DOHH2 (cell line): ENCODE results near the gene HHAT.

ENCODE experiments used
- H3F3A ChIP-seq: fragments of 200-600 bp; sonication (generic), shearing (Covaris generic); 2 replicates; pipeline ENCODE4 v1.6.0; 2016; ENCODE audit warnings: antibody characterized with exemption, mild to moderate bottlenecking; ENCODE audit not compliant: control insufficient read depth, insufficient read depth
- H3K27ac ChIP-seq: fragments of 200-600 bp; sonication (generic); 2 replicates; pipeline ENCODE4 v1.5.1; 2014; ENCODE audit warnings: low read depth, mild to moderate bottlenecking, low read length, moderate library complexity
- H3K27me3 ChIP-seq: fragments of 200-600 bp; sonication (generic); 2 replicates; pipeline ENCODE4 v1.6.1; 2014; ENCODE audit warnings: mild to moderate bottlenecking, low read length, mixed read lengths; ENCODE audit not compliant: control insufficient read depth
- H3K36me3 ChIP-seq: fragments of 200-600 bp; sonication (generic); 2 replicates; pipeline ENCODE4 v1.6.1; 2014; ENCODE audit warnings: mild to moderate bottlenecking, low read length, moderate library complexity, mixed read lengths; ENCODE audit not compliant: control insufficient read depth
- H3K4me1 ChIP-seq: fragments of 200-600 bp; sonication (generic); 2 replicates; pipeline ENCODE4 v1.6.1; 2014; ENCODE audit warnings: mild to moderate bottlenecking, low read length, mixed read lengths; ENCODE audit not compliant: control insufficient read depth
- H3K4me2 ChIP-seq: fragments of 200-600 bp; sonication (generic); 2 replicates; pipeline ENCODE4 v1.6.0; 2014; ENCODE audit warnings: mild to moderate bottlenecking, low read length, moderate library complexity
- H3K4me3 ChIP-seq: fragments of 200-600 bp; sonication (generic); 2 replicates; pipeline ENCODE4 v1.5.1; 2014; ENCODE audit warnings: mild to moderate bottlenecking, low read length, mixed read lengths
- H3K79me2 ChIP-seq: fragments of 200-600 bp; sonication (generic); 2 replicates; pipeline ENCODE4 v1.6.1; 2014; ENCODE audit warnings: mild to moderate bottlenecking, low read length, mixed read lengths; ENCODE audit not compliant: control insufficient read depth
- H3K9me2 ChIP-seq: fragments of 200-600 bp; sonication (generic); replicated peaks from 2 replicates; pipeline ENCODE4 v1.6.1; 2014; ENCODE audit warnings: mild to moderate bottlenecking, low read length, mixed read lengths; ENCODE audit not compliant: control insufficient read depth
- H3K9me3 ChIP-seq: fragments of 200-600 bp; sonication (generic); 2 replicates; pipeline ENCODE4 v1.6.1; 2014; ENCODE audit warnings: antibody characterized with exemption, low read length, mixed read lengths; ENCODE audit not compliant: control insufficient read depth, insufficient read depth
- H4K20me1 ChIP-seq: fragments of 200-600 bp; sonication (generic); 2 replicates; pipeline ENCODE4 v1.6.0; 2014; ENCODE audit warnings: low read depth, mild to moderate bottlenecking, antibody characterized with exemption, low read length, moderate library complexity; ENCODE audit not compliant: control insufficient read depth, insufficient read depth
- CTCF ChIP-seq: fragments of 200-600 bp; sonication (generic); IDR thresholded peaks from one replicate; pipeline ENCODE4 v1.5.1; 2014; ENCODE audit warnings: antibody characterized with exemption, mild to moderate bottlenecking, low read depth, low read length; ENCODE audit not compliant: poor library complexity, severe bottlenecking
- EZH2phosphoT487 ChIP-seq: fragments of 200-600 bp; sonication (generic); IDR thresholded peaks from 2 replicates; pipeline ENCODE4 v1.6.1; 2017; ENCODE audit warnings: borderline replicate concordance, mild to moderate bottlenecking, antibody characterized with exemption, low read length, moderate library complexity, mixed read lengths

Gene HHAT

GRCh38 chr1:210653771-210654170, 325.1 kb downstream of the HHAT start:
- Histone ChIP-seq H3K9me3 (peaks cover 8% of the 10 kb centered on the region), H3K4me1 (no peaks in the 10 kb centered on the region), H3K4me2 (no peak overlapping the region), H3K36me3 (no peaks in the 10 kb centered on the region), H3F3A (no peaks in the 10 kb centered on the region), H3K27me3 (no peaks in the 10 kb centered on the region), H4K20me1 (no peaks in the 10 kb centered on the region), H3K27ac (no peak overlapping the region), H3K79me2 (no peaks in the 10 kb centered on the region), H3K4me3 (no peak overlapping the region), H3K9me2 (no peaks in the 10 kb centered on the region)
- TF ChIP-seq EZH2phosphoT487, result no peak
- TF ChIP-seq CTCF, result no peak

DNA sequence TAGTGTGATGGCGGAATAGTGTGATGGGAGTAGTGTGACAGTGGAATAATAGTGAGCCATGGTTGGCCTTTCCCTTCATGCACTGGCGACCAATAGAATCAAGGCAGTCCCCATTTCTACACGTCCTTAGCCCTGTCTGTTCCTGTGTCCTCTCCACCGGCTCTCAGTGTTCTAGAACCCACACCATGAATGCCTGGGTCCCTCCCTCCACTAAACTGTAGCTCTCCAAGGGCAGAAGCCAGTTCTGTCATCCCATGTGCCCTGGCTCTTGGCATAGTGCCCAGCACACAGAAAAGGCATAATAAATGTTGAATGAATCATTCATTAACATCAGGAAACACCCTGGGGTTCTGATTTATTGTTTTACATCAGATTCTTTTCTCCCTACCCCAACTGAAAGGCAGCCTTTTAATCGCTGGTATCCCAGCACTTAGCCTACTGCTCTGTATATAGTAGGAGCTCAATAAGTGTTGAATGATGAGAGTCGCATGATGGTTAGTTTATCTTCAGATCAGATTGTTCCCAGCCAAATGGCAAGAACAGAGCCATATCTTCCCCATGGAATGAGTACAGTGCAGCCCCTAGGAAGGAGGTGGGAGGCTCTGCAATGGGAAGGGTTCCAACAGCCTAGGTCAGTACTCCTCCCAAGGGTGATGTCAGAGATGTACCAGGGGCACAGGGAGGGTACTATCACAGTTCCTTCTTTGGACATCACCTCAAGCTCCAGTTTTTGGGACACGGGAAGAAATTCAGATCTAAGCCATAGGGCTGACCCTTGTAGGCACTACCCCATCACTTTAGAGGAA, 325.7 kb downstream of the HHAT start:
- Histone ChIP-seq H3K27ac (no peak overlapping the region), H3K79me2 (no peaks in the 10 kb centered on the region), H3K4me3 (no peak overlapping the region), H3K4me2 (no peak overlapping the region), H3K36me3 (no peaks in the 10 kb centered on the region), H3F3A (no peaks in the 10 kb centered on the region), H4K20me1 (no peaks in the 10 kb centered on the region), H3K9me2 (no peaks in the 10 kb centered on the region), H3K9me3 (peaks cover 8% of the 10 kb centered on the region), H3K27me3 (no peaks in the 10 kb centered on the region), H3K4me1 (no peaks in the 10 kb centered on the region)
- TF ChIP-seq CTCF, result no peak
- no peak for TF ChIP-seq EZH2phosphoT487

DNA sequence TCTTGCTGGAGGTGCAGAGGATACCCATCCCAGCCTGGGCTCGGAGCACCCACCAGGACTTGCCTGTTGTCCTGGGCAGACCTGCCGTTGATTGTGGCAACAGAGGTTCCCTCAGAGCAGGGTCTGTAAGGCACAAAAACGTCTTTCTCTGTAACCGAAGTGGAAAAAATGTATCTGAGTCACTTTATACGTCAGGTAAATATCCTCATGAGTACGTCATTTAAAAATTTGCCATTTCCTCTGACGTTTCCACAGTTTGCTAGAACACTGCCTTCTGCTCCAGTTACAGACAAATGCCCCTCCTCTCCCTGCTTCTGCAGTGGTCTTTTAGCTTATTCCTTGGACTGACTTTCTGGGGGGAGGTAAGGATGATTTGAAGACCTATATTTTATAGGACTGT, 326.8 kb downstream of the HHAT start:
- Histone ChIP-seq H3K9me3 (peaks cover 8% of the 10 kb centered on the region), H3K9me2 (no peaks in the 10 kb centered on the region), H3K4me1 (no peaks in the 10 kb centered on the region), H3K4me3 (no peak overlapping the region), H4K20me1 (no peaks in the 10 kb centered on the region), H3F3A (no peaks in the 10 kb centered on the region), H3K4me2 (no peak overlapping the region), H3K36me3 (no peaks in the 10 kb centered on the region), H3K79me2 (no peaks in the 10 kb centered on the region), H3K27me3 (no peaks in the 10 kb centered on the region), H3K27ac (no peak overlapping the region)
- TF ChIP-seq EZH2phosphoT487 (no peak), CTCF (no peak)
